Activated CD4-positive, alpha-beta T cell treated with anti-CD3 and anti-CD28 coated beads, Interleukin-2, amount 50 U/mL, for 48 hours (primary cell): ENCODE results near the gene PRMT1.
"Not testable (repeated sequence)": the region's sequence is repeated elsewhere in the genome, so short reads cannot be mapped to it uniquely, and the experiment has no call there.

Experiments used
- DNase-seq, 2 experiments: peaks; one replicate each; pipeline ENCODE4 v3.0.0-alpha.2; 2020

PRMT1 gene

GRCh38 chr19:49689133-49690078 lies 12.3 kb downstream of the PRMT1 start, which contains the start of gene ADM5:
ADM5 (plus strand) TSS chr19:49689594; CDS start chr19:49689838, 244 bp downstream.
- DNase-seq: peak; percentile 44 to 61

- DNase-seq: no peak
These were observed 13.1 kb downstream of the PRMT1 start for GRCh38 chr19:49690079-49690655.

- peak; percentile 69 to 80 for DNase-seq
These were observed 13.7 kb downstream of the PRMT1 start, which contains the start of gene CPT1C for GRCh38 chr19:49690656-49691242. CPT1C (plus strand) TSS chr19:49691116; CDS start chr19:49692253, 1,137 bp downstream.

- DNase-seq: peak; percentile 58 to 61
These were observed 14.4 kb downstream of the PRMT1 start for GRCh38 chr19:49691243-49692146.

GRCh38 chr19:49692147-49692506 lies 15.1 kb downstream of the PRMT1 start:
- DNase-seq: no peak

- DNase-seq: no peak
These were observed 19.0 kb downstream of the PRMT1 start for GRCh38 chr19:49696115-49696514.

- DNase-seq: no peak
These were observed 19.8 kb downstream of the PRMT1 start for GRCh38 chr19:49696865-49697264.

- no peak for DNase-seq
These were observed 22.3 kb downstream of the PRMT1 start for GRCh38 chr19:49699364-49699763.

GRCh38 chr19:49700563-49700962 lies 23.5 kb downstream of the PRMT1 start:
- DNase-seq: no peak

GRCh38 chr19:49701271-49701786 lies 24.3 kb downstream of the PRMT1 start:
- no peak for DNase-seq

GRCh38 chr19:49704888-49705642 lies 28.0 kb downstream of the PRMT1 start:
- no peak for DNase-seq

- DNase-seq: no peak
These were observed 28.8 kb downstream of the PRMT1 start for GRCh38 chr19:49705919-49706318.

- DNase-seq: no peak
These were observed 33.4 kb downstream of the PRMT1 start for GRCh38 chr19:49710372-49710951.

- DNase-seq: peak in 1 of 2 experiments; percentile 22
These were observed 35.4 kb downstream of the PRMT1 start for GRCh38 chr19:49712397-49712859.

GRCh38 chr19:49713236-49713845 lies 36.3 kb downstream of the PRMT1 start:
- DNase-seq: no peak

- DNase-seq: no peak
These were observed 39.1 kb downstream of the PRMT1 start for GRCh38 chr19:49716154-49716553.

- no peak for DNase-seq
These were observed 41.4 kb downstream of the PRMT1 start for GRCh38 chr19:49718511-49718910.

GRCh38 chr19:49718991-49719390 lies 41.9 kb downstream of the PRMT1 start:
- no peak for DNase-seq

- not testable (repeated sequence) for DNase-seq
These were observed 42.3 kb downstream of the PRMT1 start for GRCh38 chr19:49719420-49719819.

- DNase-seq: no peak
These were observed 50.4 kb downstream of the PRMT1 start for GRCh38 chr19:49727217-49728030.
